ENCODE measurements around the gene SLC30A9.

DNA sequence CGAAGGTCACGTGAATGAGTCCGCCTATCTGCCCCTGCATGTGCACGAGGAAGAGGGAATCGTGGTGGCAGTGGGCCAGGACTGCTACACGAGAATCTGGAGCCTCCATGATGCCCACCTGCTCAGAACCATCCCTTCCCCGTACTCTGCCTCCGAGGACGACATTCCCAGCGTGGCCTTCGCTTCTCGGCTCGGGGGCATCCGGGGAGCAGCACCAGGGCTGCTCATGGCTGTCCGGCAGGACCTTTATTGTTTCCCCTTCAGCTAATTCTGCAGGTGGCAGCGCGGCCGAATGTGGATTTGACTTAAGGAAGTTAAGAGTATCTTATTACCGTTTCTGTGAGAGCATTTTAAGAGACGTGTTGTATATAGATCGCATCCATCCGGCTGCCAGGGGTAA lies 7.6 kb upstream of the SLC30A9 start:
- TF ChIP-seq, protein P1, sequence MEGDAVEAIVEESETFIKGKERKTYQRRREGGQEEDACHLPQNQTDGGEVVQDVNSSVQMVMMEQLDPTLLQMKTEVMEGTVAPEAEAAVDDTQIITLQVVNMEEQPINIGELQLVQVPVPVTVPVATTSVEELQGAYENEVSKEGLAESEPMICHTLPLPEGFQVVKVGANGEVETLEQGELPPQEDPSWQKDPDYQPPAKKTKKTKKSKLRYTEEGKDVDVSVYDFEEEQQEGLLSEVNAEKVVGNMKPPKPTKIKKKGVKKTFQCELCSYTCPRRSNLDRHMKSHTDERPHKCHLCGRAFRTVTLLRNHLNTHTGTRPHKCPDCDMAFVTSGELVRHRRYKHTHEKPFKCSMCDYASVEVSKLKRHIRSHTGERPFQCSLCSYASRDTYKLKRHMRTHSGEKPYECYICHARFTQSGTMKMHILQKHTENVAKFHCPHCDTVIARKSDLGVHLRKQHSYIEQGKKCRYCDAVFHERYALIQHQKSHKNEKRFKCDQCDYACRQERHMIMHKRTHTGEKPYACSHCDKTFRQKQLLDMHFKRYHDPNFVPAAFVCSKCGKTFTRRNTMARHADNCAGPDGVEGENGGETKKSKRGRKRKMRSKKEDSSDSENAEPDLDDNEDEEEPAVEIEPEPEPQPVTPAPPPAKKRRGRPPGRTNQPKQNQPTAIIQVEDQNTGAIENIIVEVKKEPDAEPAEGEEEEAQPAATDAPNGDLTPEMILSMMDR (optimal IDR thresholded peaks at IDR 0.05 in 1 of 3, IDR thresholded peaks at IDR 0.05 in 1 of 3, conservative IDR thresholded peaks at IDR 0.05 in 1 of 3; ENCODE audit: extremely low read depth in 1 of 3, insufficient read depth in 2 of 3, low read length in 3 of 3), result no peak
- TF ChIP-seq EZH2 (IDR thresholded peaks at IDR 0.05; ENCODE audit: low read length), result no peak

All from keratinocyte (primary cell).